Hematopoietic multipotent progenitor cell (in vitro differentiated cells): ENCODE results near the gene RLBP1. TPM values are rescaled to one million over a fixed set of nuclear protein-coding genes. Genes with fewer than 3 reads are reported as not detected.

ENCODE experiments used
- total RNA-seq: library from RNA; depleted of rRNA; stranded (reverse); fragments of >200 nt; gene quantifications from one replicate; pipeline ENCODE4 v1.2.3, GENCODE V29; 2012

The RLBP1 gene
- total RNA-seq, 1 donor: not detected

Other genes with a start within 250 kb of the RLBP1 start
- 168 TPM for gene ABHD2, start 133.1 kb downstream of the RLBP1 start, total RNA-seq
- gene FANCI, start 22.4 kb upstream of the RLBP1 start, total RNA-seq: 9.4 TPM
- 153 TPM for gene POLG, start 113.2 kb upstream of the RLBP1 start, total RNA-seq